Sciatic nerve (tissue), 2 donors: ENCODE data around the gene TAB3. TPM values are rescaled to one million over a fixed set of nuclear protein-coding genes. Genes with fewer than 3 reads are reported as not detected.
"Not testable (repeated sequence)": the region's sequence is repeated elsewhere in the genome, so short reads cannot be mapped to it uniquely, and the experiment has no call there.

Experiments
- ATAC-seq: fragments of 200-7000 bp; cut with Tn5 transposase; one replicate; pipeline ENCODE4 v1.9.1; 2020; ENCODE audit warnings: mild to moderate bottlenecking, moderate library complexity
- DNase-seq: peaks from one replicate; pipeline ENCODE4 v3.0.0-alpha.2; 2020; ENCODE audit warnings: low spot score
- intact Hi-C: fragments of 100-400 bp; cut with DNase I; formaldehyde crosslinking; loops from one replicate; pipeline ENCODE4 v1.14.2; 2022
- total RNA-seq: library from RNA; stranded (reverse); fragmentation: NEBNext Ultra II Directional; extraction: Animal tissue kit (Norgen Biotek cat#: 25700); gene quantifications from one replicate; pipeline ENCODE4 v1.2.1, GENCODE V29; 2021
- donor health status: DM: no; HTN: no; CAD: no.
- donor health status: DM: no; HTN: no; CAD: no.

TAB3 gene
- total RNA-seq, 1 donor from 2014 or later = 21.5 TPM

DNA sequence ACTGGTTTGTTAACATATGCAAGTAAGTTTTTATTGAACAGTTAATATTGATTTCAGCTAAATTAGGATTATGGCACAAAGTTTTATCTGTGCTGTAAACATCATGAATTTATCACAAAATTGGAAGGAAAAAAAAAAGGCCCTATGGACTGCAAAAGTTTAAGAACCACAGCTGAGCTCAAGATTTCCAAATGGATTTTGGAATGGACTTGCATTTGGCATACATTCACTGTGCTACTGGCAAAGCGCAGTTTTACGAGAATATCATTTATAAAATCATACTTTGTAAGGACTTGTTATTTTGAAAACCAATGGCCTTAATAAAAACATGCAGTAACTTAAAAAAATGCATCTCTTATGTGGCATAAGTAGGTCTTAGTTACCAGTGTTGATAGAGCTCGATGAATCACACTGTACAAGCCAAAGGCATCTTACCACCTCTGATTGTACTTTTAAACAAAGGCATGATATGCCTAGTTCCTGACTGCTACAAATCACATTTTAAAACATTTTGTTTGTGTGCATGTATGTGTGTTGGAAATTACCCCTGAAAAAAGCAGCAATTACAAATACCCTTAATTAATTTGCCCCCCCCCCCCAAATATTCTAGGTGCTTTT, 58.6 kb downstream of the TAB3 start:
- no peak for DNase-seq
- intact Hi-C loops = no loop called here
- ATAC-seq = no peak

DNA sequence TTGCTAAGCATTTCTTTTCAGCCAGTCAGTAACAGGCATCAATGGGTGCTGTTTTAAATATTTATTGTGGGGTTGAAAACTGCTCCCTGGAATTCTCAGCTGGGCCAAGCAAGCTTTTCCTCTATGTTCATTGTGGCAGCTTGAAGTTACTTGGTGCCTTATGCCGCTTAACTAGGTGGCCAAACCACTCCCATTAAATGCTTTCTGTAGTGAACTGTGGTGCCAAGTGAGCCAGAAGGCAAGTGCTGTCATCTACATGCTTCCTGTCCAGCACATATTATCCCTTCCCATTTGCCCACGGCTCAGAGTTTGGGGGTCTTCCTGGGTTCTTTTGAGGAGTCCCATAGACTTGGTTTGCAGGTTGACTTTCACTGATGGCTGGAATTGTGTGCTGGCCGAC, 64.8 kb downstream of the TAB3 start:
- ATAC-seq = no peak

DNA sequence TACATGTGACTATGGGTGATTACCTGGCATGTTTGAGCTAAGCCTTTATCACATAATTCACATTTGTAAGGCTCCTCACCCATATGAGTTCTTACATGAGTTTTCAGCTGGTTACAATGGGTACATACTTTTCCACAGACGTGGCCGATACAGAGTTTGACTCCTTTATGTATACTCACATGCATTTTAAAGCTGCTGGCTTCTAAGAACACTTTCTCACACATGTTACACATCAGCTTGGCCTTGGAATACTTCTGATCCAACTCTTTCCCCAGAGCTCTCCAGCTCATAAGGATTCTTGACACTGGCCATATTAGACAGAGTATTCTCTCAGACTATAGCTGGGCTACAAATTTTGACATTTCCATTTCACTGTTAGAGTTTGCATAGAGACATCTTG, 66.3 kb downstream of the TAB3 start:
- no peak for DNase-seq
- intact Hi-C loops = no loop called here
- ATAC-seq = no peak

More for the DNA sequence above, 64.8 kb downstream of the TAB3 start:
- no peak for DNase-seq
- intact Hi-C loops = no loop called here

DNA sequence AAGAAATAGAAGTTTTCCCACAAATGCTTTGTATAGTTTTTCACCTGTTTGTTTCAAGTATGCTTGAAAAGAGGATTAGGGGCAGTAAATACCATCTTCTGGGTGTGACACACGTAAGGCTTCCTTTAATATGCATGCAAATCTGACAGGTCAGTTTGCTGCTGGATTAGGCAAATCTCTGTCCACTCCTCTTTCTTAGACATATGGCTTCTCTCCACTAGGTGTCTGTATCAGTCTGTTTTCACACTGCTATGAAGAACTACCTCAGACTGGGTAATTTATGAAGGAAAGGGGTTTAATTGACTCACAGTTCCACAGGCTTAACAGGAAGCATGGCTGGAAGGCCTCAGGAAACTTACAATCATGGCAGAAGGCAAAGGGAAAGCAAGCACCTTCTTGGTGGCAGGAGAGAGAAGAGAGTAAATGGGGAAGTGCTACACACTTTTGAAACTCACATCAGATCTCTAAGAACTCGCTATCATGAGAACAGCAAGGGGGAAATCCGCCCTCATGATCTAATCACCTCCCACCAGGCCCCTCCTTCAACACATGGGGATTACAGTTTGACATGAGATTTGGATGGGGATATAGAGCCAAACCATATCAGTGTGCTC, 66.9 kb downstream of the TAB3 start:
- intact Hi-C loops = no loop called here
- DNase-seq (no peak), ATAC-seq (no peak)

DNA sequence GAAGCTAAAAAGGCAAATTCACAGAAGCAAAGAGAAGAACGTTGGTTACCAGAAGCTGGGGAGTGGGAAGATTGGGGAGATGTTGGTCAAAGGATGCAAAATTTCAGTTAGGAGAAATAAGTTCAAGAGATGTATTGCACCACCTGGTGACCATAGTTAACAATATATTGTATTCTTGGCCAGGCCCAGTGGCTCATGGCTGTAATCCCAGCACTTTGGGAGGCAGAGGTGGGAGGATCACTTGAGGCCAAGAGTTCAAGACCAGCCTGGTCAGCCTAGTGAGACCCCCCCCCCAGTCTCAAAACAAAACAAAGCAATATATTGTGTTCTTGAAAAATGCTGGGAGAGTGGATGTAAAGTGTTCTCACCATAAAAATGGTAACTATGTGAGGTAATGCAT, 67.9 kb downstream of the TAB3 start:
- intact Hi-C loops = no loop called here
- no peak for ATAC-seq
- DNase-seq = no peak

DNA sequence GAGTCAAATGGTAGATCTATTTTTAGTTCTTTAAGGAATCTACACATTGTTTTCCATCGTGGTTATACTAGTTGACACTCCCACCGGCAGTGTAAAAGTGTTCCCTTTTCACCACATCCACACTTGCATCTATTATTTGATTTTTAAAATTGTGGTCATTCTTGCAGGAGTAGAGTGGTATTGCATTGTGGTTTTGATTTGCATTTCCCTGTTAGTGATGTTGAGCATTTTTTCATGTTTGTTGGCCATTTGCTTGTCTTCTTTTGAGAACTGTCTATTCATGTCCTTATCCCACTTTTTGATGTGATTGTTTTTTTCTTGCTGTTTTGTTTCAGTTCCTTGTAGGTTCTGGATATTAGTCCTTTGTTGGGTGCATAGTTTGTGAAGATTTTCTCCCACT, 70.0 kb downstream of the TAB3 start:
- intact Hi-C loops = no loop called here
- ATAC-seq (no peak), DNase-seq (no peak)

DNA sequence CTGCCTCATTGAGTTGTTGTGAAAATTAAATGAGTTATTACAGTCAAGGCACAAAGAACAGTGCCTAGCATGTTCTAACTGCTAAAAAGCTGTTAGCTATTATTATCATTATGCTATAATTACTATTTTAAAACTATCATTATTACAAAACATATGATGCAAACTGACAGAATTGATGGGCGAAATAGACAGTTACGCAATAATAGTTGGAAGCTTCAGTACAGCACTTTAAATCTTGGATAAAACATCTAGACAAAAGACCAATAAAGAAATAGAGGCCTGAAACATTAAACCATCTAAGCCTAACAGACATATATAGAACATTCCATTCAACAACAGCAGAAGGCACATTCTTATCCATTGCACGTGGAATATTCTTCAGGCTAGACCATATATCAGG, 73.0 kb downstream of the TAB3 start:
- ATAC-seq = no peak
- no peak for DNase-seq
- intact Hi-C loops = no loop called here

DNA sequence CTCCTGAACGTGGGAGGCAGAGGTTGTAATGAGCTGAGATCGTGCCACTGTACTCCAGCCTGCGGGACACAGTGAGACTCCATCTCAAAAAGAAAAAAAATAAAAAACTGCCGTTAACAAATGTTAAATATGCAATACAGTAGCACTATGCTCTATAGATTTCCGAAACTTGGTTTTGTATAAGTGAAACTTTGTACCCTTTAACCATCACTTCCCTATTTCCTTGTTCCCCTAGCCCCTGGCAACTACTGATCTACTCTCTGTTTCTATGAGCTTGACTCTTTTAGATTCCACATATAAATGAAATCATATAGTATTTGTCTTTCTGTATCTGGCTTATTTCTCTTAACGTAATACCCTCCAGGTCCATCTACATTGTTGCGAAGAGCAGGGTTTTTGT, 74.1 kb downstream of the TAB3 start:
- DNase-seq = no peak
- intact Hi-C loops = no loop called here
- no peak for ATAC-seq

DNA sequence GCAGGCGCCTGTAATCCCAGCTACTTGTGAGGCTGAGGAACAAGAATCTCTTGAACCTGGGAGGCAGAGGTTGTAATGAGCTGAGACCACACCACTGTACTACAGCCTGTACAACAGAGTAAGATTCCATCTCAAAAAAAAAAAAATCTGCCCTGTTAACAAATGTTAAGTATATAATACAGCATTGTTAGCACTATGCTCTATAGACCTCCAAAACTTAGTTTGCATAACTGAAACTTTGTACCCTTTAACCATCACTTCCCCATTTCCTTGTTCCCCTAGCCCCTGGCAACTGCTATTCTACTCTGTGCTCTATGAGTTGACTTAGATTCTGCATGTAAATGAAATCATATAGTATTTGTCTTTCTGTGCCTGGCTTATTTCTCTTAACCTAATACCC, 76.7 kb downstream of the TAB3 start:
- no peak for DNase-seq
- intact Hi-C loops = no loop called here
- no peak for ATAC-seq

DNA sequence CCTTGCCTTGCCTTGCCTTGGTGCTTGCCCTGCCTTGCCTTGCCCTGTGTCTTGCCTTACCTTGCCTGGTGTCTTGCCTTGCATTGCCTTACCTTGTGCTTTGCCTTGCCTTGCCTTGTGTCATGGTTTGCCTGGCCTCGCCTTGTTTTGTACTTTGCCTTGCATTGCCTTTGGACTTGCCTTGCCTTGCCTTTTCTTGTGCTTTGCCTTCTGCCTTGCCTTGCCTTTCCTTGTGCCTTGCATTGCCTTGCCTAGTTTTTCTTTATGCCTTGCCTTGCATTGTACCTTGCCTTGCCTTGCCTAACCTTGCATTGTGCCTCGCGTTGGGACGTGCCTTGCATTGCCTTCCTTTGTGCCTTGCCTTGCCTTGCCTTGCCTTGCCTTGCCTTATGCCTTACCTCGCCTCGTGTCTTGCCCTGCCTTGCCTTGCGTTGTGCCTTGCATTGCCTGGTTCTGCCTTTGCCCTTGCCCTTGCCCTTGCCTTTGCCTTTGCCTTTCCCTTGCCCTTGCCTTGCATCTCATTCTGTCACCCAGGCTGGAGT, 82.8 kb downstream of the TAB3 start:
- no peak for DNase-seq
- no peak for ATAC-seq
- intact Hi-C loops = no loop called here

DNA sequence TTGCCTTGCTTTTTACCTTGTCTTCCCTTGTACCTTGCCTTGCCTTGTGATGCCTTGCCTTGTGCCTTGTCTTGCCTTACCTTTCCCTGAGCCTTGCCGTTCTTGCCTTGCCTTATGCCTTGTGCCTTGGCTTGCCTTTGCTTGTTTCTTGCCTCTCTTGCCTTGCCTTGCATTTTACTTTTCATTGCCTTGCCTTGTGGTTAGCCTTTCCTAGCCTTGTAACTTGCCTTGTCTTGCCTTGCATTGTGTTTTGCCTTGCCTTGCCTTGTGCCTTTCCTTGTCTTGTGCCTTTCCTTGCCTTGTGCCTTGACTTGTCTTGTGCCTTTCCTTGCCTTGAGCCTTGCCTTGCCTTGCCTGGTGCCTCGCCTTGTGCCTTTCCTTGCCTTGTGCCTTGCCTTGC, 84.6 kb downstream of the TAB3 start:
- ATAC-seq (no peak), DNase-seq (no peak)
- intact Hi-C loops = no loop called here

DNA sequence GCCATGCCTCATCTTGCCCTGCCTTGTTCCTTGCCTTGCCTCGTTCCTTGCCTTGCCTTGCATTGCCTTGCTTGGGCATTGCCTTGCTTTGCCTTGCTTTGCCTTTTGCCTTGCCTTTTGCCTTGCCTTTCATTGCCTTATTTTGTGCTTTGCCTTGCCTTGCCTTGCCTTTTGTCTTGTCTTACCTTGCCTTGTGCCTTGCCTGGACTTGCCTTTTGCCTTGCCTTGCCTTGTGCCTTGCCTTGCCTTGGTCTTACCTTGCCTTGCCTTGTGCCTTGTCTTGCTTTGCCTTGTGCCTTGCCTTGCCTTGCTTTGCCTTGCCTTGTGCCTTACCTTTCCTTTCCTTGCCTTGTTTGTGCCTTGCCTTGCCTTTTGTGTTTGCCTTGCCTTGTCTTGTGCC, 88.2 kb downstream of the TAB3 start:
- ATAC-seq = no peak
- DNase-seq = no peak
- intact Hi-C loops = no loop called here

DNA sequence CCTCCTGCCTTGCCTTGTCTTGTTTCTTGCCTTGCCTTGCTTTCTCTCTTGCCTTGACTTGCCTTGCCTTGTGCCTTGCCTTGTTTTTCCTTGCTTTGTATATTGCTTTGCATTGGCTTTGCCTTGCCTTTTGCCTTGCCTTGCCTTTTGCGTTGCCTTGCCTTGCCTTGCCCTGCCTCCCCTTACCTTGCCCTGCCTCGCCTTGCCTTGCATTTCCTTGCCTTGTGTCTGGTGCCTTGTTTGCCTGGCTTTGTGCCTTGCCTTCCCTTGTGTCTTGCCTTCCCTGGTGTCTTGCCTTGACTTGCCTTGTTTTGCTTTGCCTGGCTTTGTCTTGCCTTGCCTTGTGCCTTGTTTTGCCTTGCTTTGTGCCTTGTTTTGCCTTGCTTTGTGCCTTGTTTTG, 89.7 kb downstream of the TAB3 start:
- intact Hi-C loops = no loop called here
- DNase-seq (no peak), ATAC-seq (no peak)

DNA sequence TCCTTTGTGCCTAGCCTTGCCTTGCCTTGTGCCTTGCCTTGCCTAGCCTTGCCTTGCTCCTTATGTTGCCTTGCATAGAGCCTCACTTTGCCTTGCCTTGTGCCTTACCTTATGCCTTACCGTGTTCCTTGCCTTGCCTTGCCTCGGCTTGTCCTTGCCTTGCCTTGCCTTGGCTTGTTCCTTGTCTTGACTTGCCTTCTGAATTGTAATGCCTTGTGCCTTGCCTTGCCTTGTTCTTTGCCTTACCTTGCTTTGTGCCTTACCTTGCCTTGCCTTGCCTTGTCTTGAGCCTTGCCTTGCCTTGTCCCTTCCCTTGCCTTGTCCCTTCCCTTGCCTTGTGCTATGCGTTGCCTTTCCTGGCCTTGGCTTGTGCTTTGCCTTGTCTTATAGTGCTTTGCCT, 90.2 kb downstream of the TAB3 start:
- no peak for ATAC-seq
- no peak for DNase-seq
- intact Hi-C loops = no loop called here

DNA sequence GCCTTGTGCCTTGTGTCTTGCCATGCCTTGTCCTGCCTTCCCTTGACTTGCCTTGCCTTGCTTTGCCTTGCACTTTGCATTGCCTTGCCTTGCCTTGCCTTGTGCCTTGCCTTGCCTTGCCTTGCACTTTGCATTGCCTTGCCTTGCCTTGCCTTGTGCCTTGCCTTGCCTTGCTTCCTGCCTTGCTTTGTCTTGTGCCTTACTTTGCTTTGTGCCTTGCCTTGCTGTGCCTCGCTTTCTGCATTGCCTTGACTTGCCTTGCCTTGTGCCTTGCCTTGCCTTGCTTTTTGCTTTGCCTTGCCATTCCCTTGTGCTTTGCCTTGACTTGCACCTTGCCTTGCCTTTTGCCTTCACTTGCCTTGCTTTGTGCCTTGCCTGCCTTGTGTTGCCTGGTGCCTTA, 91.8 kb downstream of the TAB3 start:
- DNase-seq, intact Hi-C loops, ATAC-seq: not testable (repeated sequence)

DNA sequence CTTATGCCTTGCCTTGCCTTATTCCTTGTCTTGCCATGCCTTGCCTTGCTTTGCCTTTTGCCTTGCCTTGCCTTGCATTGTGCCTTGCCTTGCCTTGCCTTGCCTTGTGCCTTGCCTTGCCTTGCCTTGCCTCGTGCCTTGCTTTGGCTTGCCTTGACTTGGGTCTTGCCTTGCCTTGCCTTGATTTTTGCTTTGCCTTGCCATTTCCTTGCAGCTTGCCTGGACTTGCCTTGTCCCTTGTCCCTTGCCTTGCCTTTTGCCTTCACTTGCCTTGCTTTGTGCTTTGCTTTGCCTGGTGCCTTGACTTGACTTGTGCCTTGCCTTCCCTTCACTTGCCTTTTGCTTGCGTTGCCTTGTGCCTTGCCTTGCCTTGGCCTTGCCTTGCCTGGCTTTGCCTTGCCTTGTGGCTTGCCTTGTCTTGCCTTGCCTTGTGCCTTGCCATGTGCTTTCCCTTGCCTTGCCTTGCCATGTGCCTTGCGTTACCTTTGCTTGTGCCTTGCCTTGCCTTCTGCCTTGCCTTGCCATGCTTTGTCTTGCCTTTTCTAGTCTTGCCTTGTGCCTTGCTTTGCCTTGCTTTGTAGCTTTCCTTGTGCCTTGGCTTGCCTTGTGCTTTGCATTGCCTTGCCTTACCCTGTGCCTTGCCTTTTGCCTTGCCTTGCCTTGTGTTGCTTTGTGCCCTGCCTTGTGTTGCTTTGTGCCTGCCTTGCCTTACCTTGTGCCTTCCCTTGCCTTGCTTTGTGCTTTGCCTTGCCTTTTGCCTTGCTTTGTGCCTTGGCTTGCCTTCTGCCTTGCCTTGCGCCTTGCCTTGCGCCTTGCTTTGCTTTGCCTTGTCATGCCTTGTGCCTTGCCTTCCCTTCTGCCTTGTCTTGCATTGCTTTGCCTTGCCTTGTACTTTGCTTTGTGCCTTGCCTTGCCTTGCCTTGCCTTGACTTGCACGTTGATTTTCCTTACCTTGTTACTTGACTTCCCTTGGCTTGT, 92.8 kb downstream of the TAB3 start:
- ATAC-seq (no peak), DNase-seq (peak; percentile 18)
- intact Hi-C loops = no loop called here

DNA sequence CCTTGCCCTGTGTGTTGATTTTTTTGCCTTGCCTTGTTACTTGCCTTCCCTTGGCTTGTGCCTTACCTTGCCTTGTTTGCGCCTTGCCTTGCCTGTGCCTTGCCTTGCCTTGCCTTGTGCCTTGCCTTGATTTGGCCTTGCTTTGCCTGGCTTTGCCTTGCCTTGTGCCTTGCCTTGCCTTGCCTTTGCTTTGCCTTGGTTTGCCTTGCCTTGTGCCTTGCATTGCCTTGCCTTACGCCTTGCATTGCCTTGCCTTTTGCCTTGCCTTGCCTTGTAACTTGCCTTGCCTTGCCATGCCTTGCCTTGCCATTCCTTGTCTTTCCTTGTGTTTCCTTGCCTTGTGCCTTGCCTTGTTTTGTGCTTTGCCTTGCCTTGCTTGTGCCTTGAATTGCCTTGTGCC, 94.6 kb downstream of the TAB3 start:
- ATAC-seq (no peak), DNase-seq (peak; percentile 21)
- intact Hi-C loops = no loop called here

DNA sequence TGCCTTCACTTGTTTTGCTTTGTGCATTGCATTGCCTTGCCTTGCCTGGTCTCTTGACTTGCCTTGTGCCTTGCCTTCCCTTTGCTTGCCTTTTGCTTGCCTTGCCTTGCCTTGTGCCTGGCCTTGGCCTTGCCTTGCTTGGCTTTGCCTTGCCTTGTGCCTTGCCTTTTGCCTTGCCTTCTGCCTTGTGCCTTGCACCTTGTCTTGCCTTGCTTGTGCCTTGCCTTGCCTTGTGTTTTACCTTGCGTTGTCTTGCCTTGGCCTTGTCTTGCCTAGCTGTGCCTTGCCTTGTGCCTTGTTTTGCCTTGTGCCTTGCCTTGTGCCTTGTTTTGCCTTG, 95.3 kb downstream of the TAB3 start:
- no peak for DNase-seq
- no peak for ATAC-seq
- intact Hi-C loops = no loop called here

DNA sequence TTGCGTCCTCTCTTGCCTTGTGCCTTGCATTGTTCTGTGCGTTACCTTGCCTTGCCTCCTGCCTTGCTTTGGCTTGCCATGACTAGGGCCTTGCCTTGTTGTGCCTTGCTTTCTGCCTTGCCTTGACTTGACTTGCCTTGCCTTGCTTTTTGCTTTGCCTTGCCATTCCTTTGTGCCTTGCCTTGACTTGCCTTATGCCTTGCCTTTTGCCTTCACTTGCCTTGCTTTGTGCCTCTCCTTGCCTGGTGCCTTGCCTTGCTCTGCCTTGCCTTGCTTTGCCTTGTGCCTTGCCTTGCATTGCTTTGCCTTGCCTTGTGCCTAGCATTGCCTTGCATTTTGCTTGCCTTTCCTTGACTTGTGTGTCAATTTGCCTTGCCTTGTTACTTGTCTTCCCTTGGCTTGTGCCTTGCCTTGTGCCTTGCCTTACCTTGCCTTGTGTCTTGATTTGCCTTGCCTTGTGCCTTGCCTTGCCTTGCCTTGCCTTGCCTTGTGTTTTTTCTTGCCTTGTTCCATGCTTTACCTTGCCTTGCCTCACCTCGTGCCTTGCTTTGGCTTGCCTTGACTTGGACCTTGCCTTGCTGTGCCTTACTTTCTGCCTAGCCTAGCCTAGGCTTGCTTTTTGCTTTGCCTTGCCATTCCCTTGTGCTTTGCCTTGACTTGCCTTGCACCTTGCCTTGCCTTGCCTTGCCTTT, 95.8 kb downstream of the TAB3 start:
- no peak for ATAC-seq
- peak; percentile 12 for DNase-seq
- intact Hi-C loops = no loop called here
